ENCODE measurements around the gene RYR1.
"Not testable (repeated sequence)": the region's sequence is repeated elsewhere in the genome, so short reads cannot be mapped to it uniquely, and the experiment has no call there.

The RYR1 gene

GRCh38 chr19:38616265-38616664 is 182.8 kb downstream of the RYR1 start:
- no peak for DNase-seq
- ATAC-seq: no peak

DNA sequence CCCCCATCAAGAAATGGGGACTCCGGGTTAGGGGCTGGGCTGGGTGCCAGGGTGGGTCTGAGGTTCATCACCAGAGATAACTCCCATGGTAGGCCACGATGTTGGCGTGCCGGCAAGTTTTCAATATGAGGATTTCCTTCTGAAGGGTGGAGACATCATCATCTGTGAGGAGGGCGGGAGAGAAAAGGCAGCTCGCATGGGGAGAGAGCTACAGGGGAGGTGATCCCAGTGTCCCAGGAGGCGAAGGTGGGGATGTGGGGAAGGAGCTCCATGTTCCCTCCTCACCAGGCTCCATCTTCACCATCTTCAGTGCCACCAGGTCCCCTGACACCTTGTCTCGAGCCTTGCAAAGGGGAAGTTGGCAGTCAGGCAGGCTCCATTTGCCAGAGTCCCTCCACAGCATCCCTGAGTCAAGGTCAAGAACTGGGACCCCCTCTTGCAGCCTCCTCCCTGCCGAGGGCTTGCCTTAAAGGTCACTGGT is 183.8 kb downstream of the RYR1 start:
- ATAC-seq: no peak
- peak; percentile 45 for DNase-seq

DNA sequence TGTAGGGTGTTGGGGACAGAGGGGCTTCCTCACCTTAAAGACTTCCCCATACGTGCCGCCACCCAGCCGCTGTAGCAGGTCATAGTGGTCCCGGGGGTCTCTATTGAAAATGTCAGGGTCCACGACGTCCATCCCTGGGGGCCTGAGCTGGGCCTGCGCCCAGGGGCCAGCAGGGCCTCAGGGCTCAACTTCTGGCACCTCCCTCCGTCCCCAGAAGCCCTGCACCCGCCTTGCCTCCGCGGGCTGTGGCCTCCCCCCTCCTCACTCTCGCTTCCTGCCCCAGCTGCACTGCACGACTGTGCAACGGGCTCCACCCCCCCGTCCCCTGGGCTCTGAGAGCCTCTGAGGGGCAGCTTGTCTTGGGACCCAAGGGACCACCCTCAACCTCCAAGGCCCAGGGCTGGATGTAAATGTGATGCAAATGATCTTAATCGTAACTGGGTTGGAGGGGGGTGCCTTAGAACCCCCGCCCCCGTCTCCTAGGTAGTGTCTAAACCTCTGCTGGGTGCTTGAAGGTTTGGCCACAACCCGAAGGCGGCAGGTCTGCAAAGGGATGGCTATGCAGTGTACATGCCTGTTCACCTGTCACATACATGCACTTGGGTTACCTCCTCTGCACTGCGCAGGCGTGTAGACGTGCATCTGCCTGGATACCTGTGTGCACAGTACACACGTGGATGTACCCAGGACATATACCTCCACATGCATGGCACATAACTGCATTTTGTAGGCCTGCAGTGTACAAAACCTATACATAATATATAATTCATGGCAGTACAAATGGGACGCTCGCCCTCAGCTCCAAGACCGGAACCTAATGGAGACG is 184.5 kb downstream of the RYR1 start, which contains the start of gene MAP4K1:
Gene MAP4K1, minus strand, starts transcription at position 190 of the 826 bp plus-strand sequence. Its CDS starts 58 bp downstream, at position 132.
- DNase-seq (peak; percentile 82), ATAC-seq (peak; percentile 76)

DNA sequence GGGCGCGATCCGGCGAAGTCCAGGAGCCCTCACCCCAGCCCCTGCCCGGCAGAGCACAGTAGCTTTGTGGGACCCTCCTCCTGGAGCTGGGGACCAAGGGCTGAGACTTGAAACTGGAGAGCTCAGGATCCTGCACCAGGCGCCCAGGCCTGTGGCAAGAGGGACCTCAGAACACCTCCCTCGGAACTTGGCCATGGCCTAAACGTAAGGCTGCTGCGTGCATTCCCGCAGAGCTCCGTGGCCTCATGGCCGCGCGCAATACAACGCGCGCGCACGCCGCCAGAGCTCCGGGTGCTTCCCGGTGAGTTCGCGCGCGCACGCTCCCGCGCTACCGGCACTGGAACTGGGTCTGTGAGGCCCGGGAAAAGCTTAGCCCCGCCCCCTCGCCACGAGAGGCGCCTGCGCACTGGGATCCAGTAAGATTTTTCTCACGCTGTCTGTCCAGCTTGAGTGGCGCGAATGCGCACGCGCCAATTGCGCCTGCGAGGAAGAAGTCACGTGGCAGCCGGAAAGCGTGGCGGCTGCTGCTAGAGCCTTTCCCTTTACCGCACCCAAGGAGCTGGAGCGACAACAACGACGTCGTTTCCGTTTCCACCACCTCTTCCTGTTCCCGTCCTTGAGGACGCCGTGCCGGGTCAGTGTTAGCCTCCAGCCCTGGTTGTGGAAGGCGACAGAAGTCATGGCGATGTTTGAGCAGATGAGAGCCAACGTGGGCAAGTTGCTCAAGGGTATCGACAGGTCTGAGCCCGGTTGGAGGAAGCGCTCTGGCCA is 185.3 kb downstream of the RYR1 start, which contains the start of gene EIF3K:
Gene EIF3K, plus strand, starts transcription at position 599 of the 771 bp plus-strand sequence. Its CDS starts 81 bp downstream, at position 680.
- DNase-seq (peak; percentile 99), ATAC-seq (peak; percentile 72)

DNA sequence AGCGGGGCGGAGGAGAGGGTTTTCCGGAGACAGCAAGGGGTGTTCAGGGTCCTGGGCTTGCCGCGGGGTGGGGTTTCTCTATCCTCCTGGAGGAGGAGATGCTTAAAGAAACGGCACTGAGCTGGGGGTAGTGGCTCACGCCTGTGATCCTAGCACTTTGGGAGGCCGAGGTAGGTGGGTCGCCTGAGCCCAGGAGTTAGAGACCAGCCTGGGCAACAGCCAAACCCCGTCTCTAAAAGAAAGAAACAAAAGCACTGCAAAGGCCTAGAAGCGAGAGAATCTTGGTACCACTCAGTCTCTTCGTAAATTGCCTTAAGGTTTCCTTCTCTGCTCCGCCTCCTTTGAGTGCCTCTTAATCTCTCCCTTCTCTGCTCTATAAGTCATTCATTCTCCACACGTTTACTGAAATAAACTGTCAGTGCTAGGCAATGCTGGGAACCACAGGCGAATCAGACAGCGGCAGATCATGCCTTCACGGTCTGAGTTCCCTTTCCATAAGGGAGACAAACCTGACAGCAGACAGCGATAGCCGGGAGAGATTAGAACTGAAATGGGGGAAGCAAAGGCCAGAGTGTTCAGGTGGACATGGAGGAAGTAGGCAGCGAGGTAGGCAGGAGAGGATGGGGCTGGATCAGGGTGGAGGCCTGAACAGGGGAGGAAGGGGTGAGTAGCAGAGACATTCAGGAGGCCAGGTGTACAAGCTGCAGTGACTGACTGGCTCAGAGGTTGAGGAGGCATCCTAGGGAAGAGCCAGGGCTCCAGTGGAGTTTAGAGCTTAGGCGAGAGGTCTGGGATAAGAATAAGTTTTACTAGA is 186.1 kb downstream of the RYR1 start:
- ATAC-seq (no peak), DNase-seq (no peak)

DNA sequence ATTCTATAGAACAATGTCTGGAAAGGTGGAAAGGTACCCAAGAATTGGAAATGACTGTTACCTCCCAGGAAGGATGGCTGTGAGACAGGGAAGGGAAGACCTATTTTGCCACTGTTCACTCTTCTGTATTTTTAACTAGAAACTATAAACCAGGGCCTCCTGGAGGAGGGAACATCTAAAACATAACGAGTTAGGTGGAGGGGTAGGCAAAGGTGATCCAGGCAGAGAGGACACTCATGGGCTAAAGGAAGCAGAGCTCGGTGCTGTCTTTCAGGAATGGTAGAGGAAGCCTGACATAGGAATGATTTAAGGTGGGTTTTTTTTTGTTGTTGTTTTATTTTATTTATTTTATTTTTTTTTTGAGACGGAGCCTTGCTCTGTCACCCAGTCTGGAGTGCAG is 191.3 kb downstream of the RYR1 start:
- DNase-seq: no peak
- no peak for ATAC-seq

DNA sequence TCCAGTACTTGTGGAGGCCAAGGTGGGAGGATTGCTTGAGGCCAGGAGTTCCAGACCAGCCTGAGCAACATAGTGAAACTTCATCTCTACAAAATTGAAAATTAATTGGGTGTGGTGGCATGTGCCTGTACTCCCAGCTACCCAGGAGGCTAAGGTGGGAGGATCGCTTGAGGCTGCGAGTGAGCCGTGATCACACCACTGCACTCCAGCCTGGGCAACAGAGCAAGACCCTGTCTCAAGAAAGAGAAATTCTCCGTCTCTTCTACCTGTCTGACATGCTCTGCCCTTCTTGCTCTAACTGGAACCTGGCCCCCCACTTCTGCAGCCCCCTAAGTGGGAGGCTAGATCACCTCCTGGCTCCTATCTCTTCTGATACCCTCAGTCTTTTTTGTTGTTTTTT is 192.9 kb downstream of the RYR1 start:
- DNase-seq (no peak), ATAC-seq (no peak)

GRCh38 chr19:38629568-38629967 is 196.1 kb downstream of the RYR1 start:
- ATAC-seq: no peak
- no peak for DNase-seq

- not testable (repeated sequence) for DNase-seq, ATAC-seq
These were observed 197.8 kb downstream of the RYR1 start for GRCh38 chr19:38631301-38631700.

DNA sequence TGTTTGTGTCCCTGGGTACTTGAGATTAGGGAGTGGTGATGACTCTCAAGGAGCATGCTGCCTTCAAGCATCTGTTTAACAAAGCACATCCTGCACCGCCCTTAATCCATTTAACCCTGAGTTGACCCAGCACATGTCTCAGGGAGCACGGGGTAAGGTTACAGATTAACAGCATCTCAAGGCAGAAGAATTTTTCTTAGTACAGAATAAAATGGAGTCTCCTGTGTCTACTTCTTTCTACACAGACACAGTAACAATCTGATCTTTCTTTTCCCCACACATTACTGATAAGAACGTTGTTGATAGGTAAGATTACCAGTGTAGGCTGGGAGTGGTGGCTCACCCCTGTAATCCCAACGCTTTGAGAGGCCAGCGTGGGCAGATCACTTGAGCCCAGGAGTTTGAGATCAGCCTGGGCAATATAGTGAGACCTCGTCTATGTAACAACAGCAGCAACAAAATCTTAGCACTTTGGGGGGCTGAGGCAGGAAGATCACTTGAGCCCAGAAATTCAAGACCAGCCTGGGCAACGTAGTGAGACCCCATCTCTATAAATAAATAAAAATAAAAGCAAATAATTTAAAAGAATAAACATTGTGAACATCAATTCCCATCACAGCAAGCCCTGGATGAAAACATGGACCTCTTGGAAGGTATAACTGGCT is 198.5 kb downstream of the RYR1 start:
- DNase-seq: not testable (repeated sequence)

DNA sequence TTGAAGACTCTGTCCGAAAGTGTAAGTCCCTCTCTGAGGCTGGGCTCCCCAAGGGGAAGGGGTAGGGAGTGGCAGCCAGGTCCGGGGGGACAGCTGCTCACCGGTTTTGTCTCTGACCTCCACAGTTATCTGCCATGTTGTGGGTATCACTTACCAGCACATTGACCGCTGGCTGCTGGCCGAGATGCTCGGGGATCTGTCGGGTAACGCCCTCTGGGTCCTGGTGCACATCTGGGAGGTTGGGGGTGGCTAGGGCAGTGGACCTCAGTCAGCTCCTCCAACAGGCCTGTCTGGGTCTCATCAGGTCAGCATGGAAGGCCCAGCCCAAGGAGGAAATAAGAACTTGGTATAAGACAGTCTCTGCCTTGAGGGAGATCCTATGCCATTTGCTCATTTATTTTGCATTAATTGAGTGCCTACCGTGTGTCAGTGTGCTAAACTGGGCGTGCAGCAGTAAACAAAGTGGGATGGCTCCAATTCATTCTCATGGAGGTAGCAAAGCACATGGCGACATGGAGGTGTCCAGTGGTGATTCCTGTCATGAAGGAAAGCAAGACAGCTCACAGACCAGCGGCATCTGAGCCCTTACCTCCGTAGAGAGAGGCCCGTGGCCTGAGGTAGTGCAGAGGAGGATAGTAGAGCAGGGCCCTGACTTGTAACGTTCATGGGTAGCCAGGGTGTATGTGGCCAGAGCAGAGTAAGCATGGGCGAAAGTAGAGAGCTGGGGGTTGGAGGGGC is 199.2 kb downstream of the RYR1 start:
- ATAC-seq: no peak
- no peak for DNase-seq

More for the DNA sequence above, 198.5 kb downstream of the RYR1 start:
- not testable (repeated sequence) for ATAC-seq

DNA sequence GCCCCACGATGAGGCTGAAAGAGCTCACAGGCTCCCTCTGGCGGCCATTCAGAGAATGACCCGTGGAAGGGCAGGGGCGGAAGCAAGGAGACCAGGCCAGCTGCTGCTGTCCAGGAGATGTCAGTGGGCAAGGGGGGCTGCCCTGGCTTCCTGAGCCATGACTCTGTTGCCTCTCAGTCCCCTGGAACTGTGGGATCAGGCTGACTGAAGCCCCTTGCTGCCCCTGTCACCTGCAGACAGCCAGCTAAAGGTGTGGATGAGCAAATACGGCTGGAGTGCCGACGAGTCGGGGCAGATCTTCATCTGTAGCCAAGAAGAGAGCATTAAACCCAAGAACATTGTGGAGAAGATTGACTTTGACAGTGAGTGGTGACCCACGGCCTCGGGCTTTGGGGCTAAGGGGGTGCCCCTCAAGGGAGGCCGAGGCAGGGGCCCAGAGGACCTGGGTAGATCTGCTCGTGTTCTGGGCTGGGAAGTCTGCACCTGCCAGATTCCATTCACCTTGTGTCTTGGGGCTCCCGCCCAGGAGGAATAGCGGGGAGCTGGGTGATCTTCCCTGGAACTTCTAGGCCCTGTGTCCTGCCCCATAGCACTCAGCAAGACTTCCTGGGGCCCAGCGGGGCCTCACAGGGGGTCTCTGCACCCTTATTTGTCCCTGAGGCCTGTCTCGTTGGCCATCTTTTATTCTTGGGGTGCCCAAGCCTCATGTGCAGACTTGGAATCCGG is 201.4 kb downstream of the RYR1 start:
- ATAC-seq: no peak
- peak; percentile 81 for DNase-seq

DNA sequence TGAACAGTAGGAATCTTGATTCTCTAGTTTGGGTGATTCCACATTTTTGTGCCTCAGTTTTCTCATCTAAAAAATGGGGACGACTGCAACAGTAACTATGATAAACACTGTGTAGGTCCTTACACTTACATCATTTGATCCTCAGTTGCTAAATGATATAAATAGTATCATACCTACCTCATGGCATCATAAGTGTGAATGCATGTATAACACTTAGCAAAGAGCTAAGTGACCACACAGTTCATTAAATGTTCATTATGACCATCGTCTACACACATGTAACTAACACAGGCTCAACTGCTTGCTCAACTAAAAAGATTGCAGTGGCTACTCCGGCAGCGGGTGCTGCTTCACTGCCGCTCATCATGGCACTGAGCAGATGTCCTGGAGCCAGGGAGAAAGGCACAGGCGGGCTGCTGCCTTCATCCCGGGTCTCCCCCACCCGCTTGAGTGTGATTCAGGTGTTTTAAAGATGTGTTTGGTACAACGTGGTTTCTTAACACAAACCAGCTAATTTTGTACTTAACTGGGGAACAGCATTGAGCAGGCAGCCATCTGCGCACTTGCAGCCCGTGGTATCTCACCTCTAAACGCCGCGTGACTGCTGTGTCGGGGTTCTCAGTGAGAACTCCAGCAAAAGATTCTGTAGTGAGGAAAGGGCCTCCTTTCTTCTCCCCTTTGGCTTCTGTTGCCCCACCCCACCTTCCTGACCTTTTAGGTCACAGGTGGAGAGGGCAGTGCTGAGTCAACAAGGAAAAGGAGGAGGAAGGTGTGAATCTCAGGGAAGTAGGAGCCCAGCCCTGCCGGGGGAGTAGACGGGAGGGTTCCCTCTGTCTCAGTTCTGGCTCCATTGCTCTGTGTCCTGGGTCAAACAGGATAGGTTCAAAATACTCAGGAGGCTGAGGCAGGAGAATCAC is 202.2 kb downstream of the RYR1 start:
- ATAC-seq: no peak

More for the DNA sequence above, 202.2 kb downstream of the RYR1 start:
- no peak for DNase-seq

Measured in stimulated activated naive CD8-positive, alpha-beta T cell treated with anti-CD3 and anti-CD28 coated beads, Interleukin-15, Interleukin-2, amounts not matched to agents 100 U/mL and 50 U/mL, for 24 hours (primary cell).